GM21360 (cell line): ENCODE data around the gene TDRD7.
A peak's percentile ranks its signal among the peaks of the same experiment; 100 is the strongest.

Experiments
- ATAC-seq: cut with Tn5 transposase; IDR thresholded peaks from one replicate; pipeline ENCODE4 v1.9.1; 2021; ENCODE audit warnings: mild to moderate bottlenecking, moderate library complexity; ENCODE audit not compliant: unreplicated experiment

The TDRD7 gene

GRCh38 chr9:97521576-97522333 lies 109.9 kb downstream of the TDRD7 start:
- no peak for ATAC-seq

DNA sequence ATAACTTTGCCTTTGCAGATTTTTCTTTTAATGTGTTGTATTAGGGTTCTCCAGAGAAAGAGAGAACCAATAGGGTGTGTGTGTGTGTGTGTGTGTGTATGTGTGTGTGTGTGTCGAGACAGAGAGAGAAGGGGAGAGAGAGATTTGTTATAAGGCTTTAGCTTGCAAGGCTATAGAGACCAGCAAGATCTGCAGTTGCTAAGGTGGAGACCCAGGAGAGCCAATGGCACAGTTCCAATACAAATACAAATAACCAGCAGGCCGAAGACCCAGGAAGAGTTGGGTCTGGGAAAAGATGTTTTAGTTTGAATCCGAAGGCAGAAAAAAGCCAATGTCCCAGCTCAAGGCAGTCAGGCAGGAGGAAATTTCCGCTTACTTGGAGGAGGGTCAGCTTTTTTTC lies 112.5 kb downstream of the TDRD7 start:
- no peak for ATAC-seq

- ATAC-seq = no peak
Observed at GRCh38 chr9:97525451-97525850, 113.6 kb downstream of the TDRD7 start.

DNA sequence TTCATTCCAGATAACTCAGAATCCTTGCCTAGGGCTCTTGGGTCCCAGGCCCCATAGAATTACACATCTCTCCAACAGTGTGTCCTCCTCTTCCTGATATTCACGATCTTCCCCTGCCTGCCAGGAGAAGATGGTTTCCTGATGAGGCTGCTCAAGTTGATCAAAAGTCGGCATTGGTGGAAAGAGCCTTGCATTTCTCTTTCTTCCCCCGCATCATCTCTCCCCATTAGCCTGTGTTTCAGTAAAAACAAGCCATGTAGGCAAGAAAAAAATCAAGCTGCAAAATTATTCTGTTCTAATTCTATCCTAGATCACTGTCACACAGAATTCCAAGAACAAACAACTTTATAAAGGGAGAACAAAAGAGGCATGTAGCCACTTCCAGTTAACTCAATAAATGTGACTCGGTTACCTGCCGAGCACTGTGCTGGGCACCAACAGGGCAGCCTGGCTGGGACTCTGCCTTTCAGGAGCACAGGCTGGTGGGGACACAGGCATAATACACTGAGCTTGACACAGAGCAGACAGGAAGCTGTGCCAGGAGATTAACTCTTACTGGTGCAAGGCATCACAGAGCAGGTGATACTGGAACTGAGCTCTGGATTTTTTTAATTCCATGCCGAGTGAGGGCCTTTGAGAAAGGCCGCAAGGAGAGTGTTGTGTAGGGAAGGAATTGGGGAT lies 115.1 kb downstream of the TDRD7 start:
- no peak for ATAC-seq

GRCh38 chr9:97527626-97528528 lies 116.0 kb downstream of the TDRD7 start:
- no peak for ATAC-seq

- no peak for ATAC-seq
Observed at GRCh38 chr9:97528529-97529230, 116.8 kb downstream of the TDRD7 start.

GRCh38 chr9:97529363-97530076 lies 117.6 kb downstream of the TDRD7 start:
- ATAC-seq = peak; percentile 85

DNA sequence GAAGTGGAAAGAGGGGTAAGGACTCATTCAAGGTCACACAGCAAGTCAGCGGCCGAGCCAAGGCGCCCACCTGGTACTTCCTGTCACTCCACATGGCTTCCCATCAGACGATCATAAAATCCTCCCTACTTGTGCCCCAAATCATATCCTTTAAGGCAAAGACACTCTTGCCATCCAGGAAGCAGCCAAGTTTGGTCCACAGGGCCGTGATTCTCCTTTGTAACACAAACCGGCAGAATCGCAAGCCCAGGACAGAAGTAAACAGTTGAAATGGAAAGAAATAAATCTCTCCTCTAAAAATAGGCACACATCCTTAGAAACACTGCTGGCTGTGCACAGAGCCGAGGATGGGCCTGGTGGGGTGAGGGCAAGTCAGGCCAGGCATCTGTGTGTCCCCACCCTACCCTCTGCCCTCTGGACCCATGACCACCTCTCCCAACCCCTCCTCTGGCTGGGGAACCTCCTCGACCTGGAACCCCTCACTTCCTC lies 120.0 kb downstream of the TDRD7 start:
- no peak for ATAC-seq

DNA sequence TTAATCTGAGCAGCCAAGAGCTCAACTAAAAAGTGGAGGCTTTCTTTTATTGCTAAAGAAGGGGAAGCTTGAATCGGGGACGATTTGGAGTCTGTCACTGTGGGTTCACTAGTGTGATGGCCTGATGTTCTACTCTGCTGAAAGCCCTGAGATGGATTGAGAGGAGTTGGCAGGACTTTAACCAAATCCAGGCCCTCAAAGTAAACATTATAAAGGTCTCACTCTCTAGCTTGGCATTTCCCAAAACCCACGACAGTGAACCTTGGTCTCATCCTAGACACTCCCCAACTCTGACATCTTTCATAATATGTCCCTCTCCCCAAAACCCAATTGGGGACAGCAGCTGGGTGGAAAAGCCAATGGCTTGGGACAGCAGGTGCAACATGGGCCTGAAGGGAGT lies 122.3 kb downstream of the TDRD7 start:
- no peak for ATAC-seq

- no peak for ATAC-seq
Observed at GRCh38 chr9:97534961-97535594, 123.2 kb downstream of the TDRD7 start.

GRCh38 chr9:97535771-97536170 lies 123.9 kb downstream of the TDRD7 start:
- ATAC-seq = no peak

DNA sequence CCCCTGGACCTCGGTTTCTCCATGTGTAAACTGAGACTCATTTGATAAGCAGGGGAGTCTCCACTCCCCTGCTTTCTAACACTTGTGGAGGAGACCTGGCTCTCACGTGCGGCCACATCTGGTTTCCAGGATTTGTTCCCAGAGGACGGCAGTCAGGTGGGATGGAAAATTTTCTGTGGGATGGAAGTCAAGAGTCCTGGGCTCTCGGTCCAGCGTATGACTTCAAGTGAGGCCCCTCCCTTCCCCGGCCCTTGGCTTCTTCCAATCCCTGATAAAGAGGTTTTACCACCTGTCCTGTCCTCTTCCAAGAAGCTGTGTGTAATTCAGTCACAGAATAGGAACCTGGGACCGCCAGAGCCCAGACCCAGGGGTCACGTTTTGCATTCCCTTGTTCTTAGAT lies 124.6 kb downstream of the TDRD7 start:
- no peak for ATAC-seq

DNA sequence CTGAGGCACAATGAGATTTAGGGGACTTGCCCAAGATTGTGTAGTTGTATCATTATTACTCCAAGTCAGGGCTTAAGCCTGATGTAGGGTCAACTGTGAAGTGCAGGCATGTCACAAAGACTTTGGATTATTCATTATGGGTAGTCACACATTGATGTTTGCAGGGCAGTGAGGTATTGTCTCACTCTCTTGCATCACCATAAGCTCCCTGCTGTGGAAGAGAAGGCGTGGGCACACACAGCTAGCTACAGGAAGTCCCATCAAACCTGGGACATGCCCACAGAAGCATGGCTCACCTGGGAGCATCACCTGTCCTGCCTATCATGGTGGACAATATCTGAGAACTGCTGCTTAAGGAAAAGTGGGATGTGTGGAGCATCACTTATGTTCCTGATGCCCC lies 131.7 kb downstream of the TDRD7 start:
- no peak for ATAC-seq

DNA sequence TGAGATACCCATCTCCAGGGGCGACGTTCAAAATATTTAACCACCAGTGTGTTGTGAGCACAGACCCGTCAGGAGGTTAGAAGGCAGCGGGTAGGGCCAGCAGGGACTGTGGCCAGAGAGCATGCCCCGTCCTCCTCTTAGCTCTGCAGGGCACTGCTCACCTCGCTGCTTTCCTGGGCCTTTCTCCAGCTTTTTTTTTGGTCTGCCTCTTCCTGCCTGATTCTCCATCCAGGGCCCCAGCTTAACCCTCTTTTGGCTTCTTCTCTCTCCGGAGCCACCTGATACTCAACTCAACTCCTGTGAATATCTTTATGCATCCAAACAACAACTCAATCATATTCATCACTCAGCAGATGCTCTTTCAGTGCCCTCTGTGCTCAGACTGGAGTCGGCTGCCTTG lies 133.6 kb downstream of the TDRD7 start:
- ATAC-seq = no peak
